HepG2 (cell line): ENCODE data around the gene GAGE12F. TPM values are rescaled to one million over a fixed set of nuclear protein-coding genes. Genes with fewer than 3 reads are reported as not detected.

Source experiments
- CEBPB ChIP-seq: IDR thresholded peaks from 2 replicates; pipeline ENCODE4 v1.6.1; 2011; ENCODE audit warnings: low read depth, low read length, improper control_type of control experiment, borderline replicate concordance
- CENPX ChIP-seq: sonication (generic); formaldehyde crosslinking; IDR thresholded peaks from 2 replicates; pipeline ENCODE4 v1.9.0; 2021; ENCODE audit warnings: mild to moderate bottlenecking, missing genetic modification reagents, moderate library complexity
- ELF1 ChIP-seq: sonication (generic); formaldehyde crosslinking; IDR thresholded peaks from 2 replicates; pipeline ENCODE4 v1.4.0; 2020; ENCODE audit warnings: missing genetic modification reagents
- GFI1 ChIP-seq: sonication (generic); formaldehyde crosslinking; IDR thresholded peaks from 2 replicates; pipeline ENCODE4 v1.5.0; 2020; ENCODE audit warnings: missing genetic modification reagents, mild to moderate bottlenecking, borderline replicate concordance
- HNF4A ChIP-seq: sonication (generic); formaldehyde crosslinking; IDR thresholded peaks from 2 replicates; pipeline ENCODE4 v1.4.0; 2020; ENCODE audit warnings: missing genetic modification reagents
- KDM4B ChIP-seq: sonication (generic); formaldehyde crosslinking; IDR thresholded peaks from 2 replicates; pipeline ENCODE4 v1.4.0; 2020; ENCODE audit warnings: missing genetic modification reagents
- MAZ ChIP-seq, 2 experiments: sonication (generic) in 1 of 2; formaldehyde crosslinking in 1 of 2; IDR thresholded peaks; 2 replicates each; pipeline versions ENCODE4 v1.5.0 to v1.6.1; 2012 to 2020; ENCODE audit warnings: low read depth in 2 of 2, mild to moderate bottlenecking in 2 of 2, borderline replicate concordance in 1 of 2, improper control_type of control experiment in 1 of 2, low read length in 1 of 2, missing genetic modification reagents in 1 of 2, moderate library complexity in 1 of 2
- PLSCR1 ChIP-seq: sonication (generic); formaldehyde crosslinking; IDR thresholded peaks from 2 replicates; pipeline ENCODE4 v1.5.0; 2020; ENCODE audit warnings: missing genetic modification reagents, mild to moderate bottlenecking, borderline replicate concordance
- RERE ChIP-seq: IDR thresholded peaks from 2 replicates; pipeline ENCODE4 v1.6.1; 2016; ENCODE audit warnings: low read depth, missing genetic modification reagents, missing compliant biosample characterization
- RFX5 ChIP-seq: IDR thresholded peaks from 2 replicates; pipeline ENCODE4 v1.6.1; 2011; ENCODE audit warnings: low read depth, low read length, improper control_type of control experiment
- TEAD3 ChIP-seq: optimal IDR thresholded peaks from 2 replicates; pipeline ENCODE3; 2016; ENCODE audit warnings: borderline replicate concordance
- TEF ChIP-seq: sonication (generic); formaldehyde crosslinking; IDR thresholded peaks from 2 replicates; pipeline ENCODE4 v1.5.0; 2020; ENCODE audit warnings: missing genetic modification reagents
- TFAP4 ChIP-seq: sonication (generic); IDR thresholded peaks from 2 replicates; pipeline ENCODE4 v1.6.1; 2016; ENCODE audit warnings: low read depth, borderline replicate concordance
- TFDP2 ChIP-seq: sonication (generic); formaldehyde crosslinking; IDR thresholded peaks from 2 replicates; pipeline ENCODE4 v1.4.0; 2020; ENCODE audit warnings: missing genetic modification reagents
- U2AF1 ChIP-seq: fragments of 200-400 bp; formaldehyde crosslinking; optimal IDR thresholded peaks from 2 replicates; pipeline ENCODE3; 2017; ENCODE audit warnings: mild to moderate bottlenecking, low read depth, low read length
- ZEB1 ChIP-seq: IDR thresholded peaks from 2 replicates; pipeline ENCODE4 v1.6.1; 2012; ENCODE audit warnings: mild to moderate bottlenecking, low read depth, inconsistent platforms; ENCODE audit not compliant: insufficient replicate concordance
- ZNF317 ChIP-seq: sonication (generic); formaldehyde crosslinking; IDR thresholded peaks from 2 replicates; pipeline ENCODE4 v1.5.0; 2020; ENCODE audit warnings: mild to moderate bottlenecking, missing genetic modification reagents
- ZNF460 ChIP-seq: sonication (generic); formaldehyde crosslinking; IDR thresholded peaks from 2 replicates; pipeline ENCODE4 v1.5.1; 2020; ENCODE audit warnings: missing genetic modification reagents, mild to moderate bottlenecking, borderline replicate concordance
- ZNF530 ChIP-seq: sonication (generic); formaldehyde crosslinking; IDR thresholded peaks from 2 replicates; pipeline ENCODE4 v1.5.0; 2020; ENCODE audit warnings: low read depth, mild to moderate bottlenecking, missing genetic modification reagents
- ZNF773 ChIP-seq: sonication (generic); formaldehyde crosslinking; IDR thresholded peaks from 2 replicates; pipeline ENCODE4 v1.4.0; 2020; ENCODE audit warnings: missing genetic modification reagents, borderline replicate concordance
- polyA plus RNA-seq, 8 experiments: library from polyadenylated mRNA; depleted of rRNA in 3 of 8; stranded (reverse) in 7 of 8; unstranded in 1 of 8; fragments of >200 nt; fragmentation: Illumina TruSeq in 4 of 8; extraction: Trizol in 4 of 8; gene quantifications; 2 replicates each; pipeline versions ENCODE4 v1.2.1 to v1.2.3, GENCODE V29; 2011 to 2016; ENCODE audit warnings: low read depth in 4 of 8, missing spikeins in 1 of 8, mixed read lengths in 1 of 8; ENCODE audit not compliant: insufficient read depth in 1 of 8
- total RNA-seq, 5 experiments: library from RNA; depleted of rRNA; stranded (reverse); fragments of >200 nt; fragmentation: Illumina TruSeq; extraction: Trizol; gene quantifications; 2 replicates each; pipeline ENCODE4 v1.2.3, GENCODE V29; 2016; ENCODE audit warnings: low read depth in 1 of 5

Gene GAGE12F
- total and polyA plus RNA-seq, 2 of the 13 experiments (the other 11 are each of a cell fraction or from before 2014, with no cell fraction given), result not detected

GRCh38 chrX:49610718-49611310 lies 50.2 kb downstream of the GAGE12F start (continued):
- TF ChIP-seq CEBPB, result peak; percentile 26; the same call in 1 of the 2 replicates
- TF ChIP-seq ZEB1, result no peak
- no peak for TF ChIP-seq CENPX (CRISPR knock-in tag)
- no peak for TF ChIP-seq TFDP2
- TF ChIP-seq PLSCR1 (CRISPR knock-in tag), result no peak
- no peak for TF ChIP-seq MAZ (IDR thresholded peaks at IDR 0.05; ENCODE audit: borderline replicate concordance, low read depth, low read length)
- TF ChIP-seq MAZ (CRISPR knock-in tag; IDR thresholded peaks at IDR 0.05; ENCODE audit: low read depth), result no peak
- no peak for TF ChIP-seq U2AF1
- no peak for TF ChIP-seq ZNF460 (CRISPR knock-in tag)
- no peak for TF ChIP-seq ELF1 (CRISPR knock-in tag)
- no peak for TF ChIP-seq KDM4B (CRISPR knock-in tag)
- TF ChIP-seq GFI1 (CRISPR knock-in tag), result peak; percentile 80; the same call in 1 of the 2 replicates
- TF ChIP-seq ZNF773 (CRISPR knock-in tag), result no peak
- no peak for TF ChIP-seq TEF (CRISPR knock-in tag)
- TF ChIP-seq TEAD3 (CRISPR knock-in tag), result peak; percentile 55
- TF ChIP-seq ZNF530 (CRISPR knock-in tag), result no peak
- 0 out of 2 replicates have a peak, but pooled peaks have one; percentile 50 for TF ChIP-seq ZNF317 (CRISPR knock-in tag)
- 0 out of 2 replicates have a peak, but pooled peaks have one; percentile 40 for TF ChIP-seq RERE
- peak; percentile 11; the same call in 1 of the 2 replicates for TF ChIP-seq TFAP4
- TF ChIP-seq RFX5, result no peak
- peak; percentile 34 for TF ChIP-seq HNF4A (CRISPR knock-in tag)
